Body of pancreas (tissue), 4 donors: Measurements from ENCODE around the gene NBEA. TPM values are rescaled to one million over a fixed set of nuclear protein-coding genes. Genes with fewer than 3 reads are reported as not detected.

ENCODE experiments used
- ATAC-seq: fragments of 150-250 bp; one replicate; pipeline ENCODE4 v1.9.1; 2016
- DNase-seq, 4 donors: peaks; one replicate each; pipeline ENCODE4 v3.0.0-alpha.2; 2019
- H3K27ac ChIP-seq, 4 donors: fragments of 200-600 bp; sonication (generic); 1 replicate in 3 of 4; 2 replicates in 1 of 4; pipeline versions ENCODE4 v1.5.1 to v1.6.1; 2016 to 2019; ENCODE audit warnings: mild to moderate bottlenecking in 1 of 4, mixed read lengths in 1 of 4, moderate library complexity in 1 of 4
- H3K27me3 ChIP-seq, 2 donors: fragments of 200-600 bp; sonication (generic); one replicate each; pipeline ENCODE4 v1.6.0; 2016; ENCODE audit warnings: mild to moderate bottlenecking in 1 of 2
- H3K36me3 ChIP-seq, 2 donors: fragments of 200-600 bp; sonication (generic); replicated peaks in 1 of 2; 2 replicates each; pipeline ENCODE4 v1.5.1; 2016; ENCODE audit warnings: low read depth in 2 of 2; ENCODE audit not compliant: insufficient read depth in 1 of 2
- H3K4me1 ChIP-seq: fragments of 200-600 bp; sonication (generic); one replicate; pipeline ENCODE4 v1.6.0; 2016
- H3K4me3 ChIP-seq, 2 donors: fragments of 200-600 bp; sonication (generic); 1 replicate in 1 of 2; 2 replicates in 1 of 2; pipeline ENCODE4 v1.5.1; 2016 to 2019
- H3K9me3 ChIP-seq, 3 donors: fragments of 200-600 bp; sonication (generic); 1 replicate in 2 of 3; 2 replicates in 1 of 3; pipeline ENCODE4 v1.5.1; 2016
- CTCF ChIP-seq, 7 experiments: fragments of 450-650 bp in 4 of 7; fragments of 200-600 bp in 3 of 7; sonication (generic) in 3 of 7; IDR thresholded peaks; one replicate each; pipeline ENCODE4 v1.5.1; 2016 to 2019; ENCODE audit warnings: antibody characterized with exemption in 7 of 7
- POLR2A ChIP-seq, 3 donors: fragments of 450-650 bp; IDR thresholded peaks; one replicate each; pipeline ENCODE4 v1.6.1; 2016; ENCODE audit warnings: antibody characterized with exemption in 3 of 3, mild to moderate bottlenecking in 2 of 3
- WGBS, 2 donors: methylation state at CpG; one replicate each; pipeline ENCODE4 v1.1.5; 2017; 5-methylcytosine and 5-hydroxymethylcytosine counted together
- intact Hi-C: fragments of 100-400 bp; cut with DNase I; formaldehyde crosslinking; loops from one replicate; pipeline ENCODE4 v1.15.1; 2023
- total RNA-seq, 2 donors: library from RNA; depleted of rRNA; stranded (reverse); fragments of >200 nt; gene quantifications; one replicate each; pipeline ENCODE4 v1.1.0, GENCODE V29; 2016

The NBEA gene
- total RNA-seq, 2 donors from 2014 or later = 9.6 to 19.1 TPM

GRCh38 chr13:35266412-35266811 is 324.3 kb downstream of the NBEA start:
- WGBS, 2 donors = 76% methylated on average over 3 of the region's 3 CpGs
- H3K4me1 ChIP-seq = no peaks in the 10 kb centered on the region
- no peaks in the 10 kb centered on the region for H3K36me3 ChIP-seq
- H3K9me3 ChIP-seq = no peaks in the 10 kb centered on the region
- H3K27ac ChIP-seq = no peak overlapping the region
- H3K4me3 ChIP-seq = no peak overlapping the region
- no peaks in the 10 kb centered on the region for H3K27me3 ChIP-seq
- no peak for TF ChIP-seq POLR2A (IDR thresholded peaks at IDR 0.05)
- no peak for TF ChIP-seq CTCF (IDR thresholded peaks at IDR 0.05)
- DNase-seq = no peak
- intact Hi-C loops = no loop called here
- ATAC-seq = no peak

- TF ChIP-seq CTCF (IDR thresholded peaks at IDR 0.05) = no peak
- TF ChIP-seq POLR2A (IDR thresholded peaks at IDR 0.05) = no peak
- intact Hi-C loops = no loop called here
Observed at GRCh38 chr13:35278917-35279316, 336.8 kb downstream of the NBEA start.

GRCh38 chr13:35279500-35279899 is 337.4 kb downstream of the NBEA start:
- intact Hi-C loops = no loop called here
- Histone ChIP-seq H3K27ac (no peak overlapping the region), H3K9me3 (no peaks in the 10 kb centered on the region), H3K27me3 (no peaks in the 10 kb centered on the region), H3K4me3 (no peak overlapping the region), H3K36me3 (no peaks in the 10 kb centered on the region), H3K4me1 (no peaks in the 10 kb centered on the region)
- TF ChIP-seq POLR2A (IDR thresholded peaks at IDR 0.05) (no peak), CTCF (IDR thresholded peaks at IDR 0.05) (no peak)
- DNase-seq (no peak), ATAC-seq (no peak)
- WGBS, 2 donors = 83 to 97% methylated on average over 1 of the region's 1 CpG

More at GRCh38 chr13:35278917-35279316, 336.8 kb downstream of the NBEA start:
- Histone ChIP-seq H3K36me3 (no peaks in the 10 kb centered on the region), H3K4me1 (no peaks in the 10 kb centered on the region), H3K27me3 (no peaks in the 10 kb centered on the region), H3K27ac (no peak overlapping the region), H3K4me3 (no peak overlapping the region), H3K9me3 (no peaks in the 10 kb centered on the region)
- DNase-seq = no peak
- no peak for ATAC-seq

- DNase-seq = no peak
Observed at GRCh38 chr13:35283856-35284255, 341.8 kb downstream of the NBEA start.

More at GRCh38 chr13:35283856-35284255, 341.8 kb downstream of the NBEA start:
- 81 to 82% methylated on average over 1 of the region's 1 CpG for WGBS, 2 donors
- TF ChIP-seq CTCF (IDR thresholded peaks at IDR 0.05) (no peak), POLR2A (IDR thresholded peaks at IDR 0.05) (no peak)
- Histone ChIP-seq H3K27me3 (no peaks in the 10 kb centered on the region), H3K9me3 (no peaks in the 10 kb centered on the region), H3K27ac (no peak overlapping the region), H3K36me3 (no peaks in the 10 kb centered on the region), H3K4me1 (no peaks in the 10 kb centered on the region), H3K4me3 (no peak overlapping the region)
- no peak for ATAC-seq
- intact Hi-C loops = no loop called here
